Measurements from ENCODE around the gene ACER3.
A peak's percentile ranks its signal among the peaks of the same experiment; 100 is the strongest.

The ACER3 gene

DNA sequence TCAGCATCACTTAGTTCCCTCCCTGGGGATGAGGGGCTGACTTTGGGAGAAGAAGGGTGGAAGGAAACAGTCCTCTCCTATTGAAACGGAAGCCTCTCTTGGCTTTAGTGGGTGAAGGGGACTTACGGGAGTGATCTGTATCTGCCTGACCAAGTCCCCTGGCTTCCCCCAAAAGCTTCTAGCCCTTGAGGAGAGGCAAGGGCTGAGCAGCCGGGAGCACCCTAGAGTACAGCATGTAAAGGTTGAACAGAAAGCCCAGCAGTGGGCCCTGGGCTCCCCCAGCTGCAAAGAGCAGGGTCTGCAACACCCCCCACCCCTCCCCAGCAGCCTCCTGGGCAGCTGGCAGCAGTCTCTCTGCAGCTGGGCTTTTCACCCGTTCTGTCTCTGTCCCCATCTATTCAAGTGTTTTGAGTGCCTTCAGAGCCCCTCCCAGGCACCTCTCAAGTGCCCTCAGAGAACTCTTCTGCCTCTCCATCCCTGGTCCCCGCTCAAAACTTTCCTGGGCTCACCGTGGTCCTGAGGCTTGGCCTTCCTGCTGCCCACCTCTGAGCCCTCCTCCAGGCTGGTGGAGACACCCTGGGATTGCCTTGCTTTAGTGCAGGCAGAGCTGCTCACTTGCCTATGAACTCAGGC is 208.7 kb downstream of the ACER3 start:
- DNase-seq (ENCODE audit: low spot score) = peak; percentile 8
- TF ChIP-seq, protein P1, sequence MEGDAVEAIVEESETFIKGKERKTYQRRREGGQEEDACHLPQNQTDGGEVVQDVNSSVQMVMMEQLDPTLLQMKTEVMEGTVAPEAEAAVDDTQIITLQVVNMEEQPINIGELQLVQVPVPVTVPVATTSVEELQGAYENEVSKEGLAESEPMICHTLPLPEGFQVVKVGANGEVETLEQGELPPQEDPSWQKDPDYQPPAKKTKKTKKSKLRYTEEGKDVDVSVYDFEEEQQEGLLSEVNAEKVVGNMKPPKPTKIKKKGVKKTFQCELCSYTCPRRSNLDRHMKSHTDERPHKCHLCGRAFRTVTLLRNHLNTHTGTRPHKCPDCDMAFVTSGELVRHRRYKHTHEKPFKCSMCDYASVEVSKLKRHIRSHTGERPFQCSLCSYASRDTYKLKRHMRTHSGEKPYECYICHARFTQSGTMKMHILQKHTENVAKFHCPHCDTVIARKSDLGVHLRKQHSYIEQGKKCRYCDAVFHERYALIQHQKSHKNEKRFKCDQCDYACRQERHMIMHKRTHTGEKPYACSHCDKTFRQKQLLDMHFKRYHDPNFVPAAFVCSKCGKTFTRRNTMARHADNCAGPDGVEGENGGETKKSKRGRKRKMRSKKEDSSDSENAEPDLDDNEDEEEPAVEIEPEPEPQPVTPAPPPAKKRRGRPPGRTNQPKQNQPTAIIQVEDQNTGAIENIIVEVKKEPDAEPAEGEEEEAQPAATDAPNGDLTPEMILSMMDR (IDR thresholded peaks at IDR 0.05; ENCODE audit: extremely low read depth, missing control alignments) = no peak

- TF ChIP-seq, protein P1 (IDR thresholded peaks at IDR 0.05; ENCODE audit: extremely low read depth, missing control alignments) = no peak
- peak; percentile 4 for DNase-seq (ENCODE audit: low spot score)
These were observed 209.4 kb downstream of the ACER3 start for GRCh38 chr11:77069969-77070582.

DNA sequence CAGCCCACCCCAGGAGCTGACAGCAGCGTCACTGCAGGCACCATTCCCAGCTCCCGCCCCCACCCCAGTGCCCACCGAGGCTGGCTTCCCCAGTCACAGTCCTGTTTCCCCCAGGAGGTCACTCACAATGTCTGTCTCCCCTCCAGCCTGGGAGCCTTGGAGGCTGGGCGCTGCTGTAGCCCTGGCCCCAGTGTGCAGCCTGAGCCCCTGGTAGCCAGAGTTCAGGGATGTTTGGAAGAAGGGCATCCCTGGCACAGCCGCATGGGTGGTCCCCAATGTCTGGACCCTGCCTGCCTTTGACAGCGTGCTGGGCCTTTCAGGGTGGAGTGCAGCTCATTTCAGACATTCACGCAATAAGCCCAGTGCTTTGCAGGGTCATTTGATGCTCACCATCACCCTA is 210.4 kb downstream of the ACER3 start:
- TF ChIP-seq, protein P1 (IDR thresholded peaks at IDR 0.05; ENCODE audit: extremely low read depth, missing control alignments) = no peak

DNA sequence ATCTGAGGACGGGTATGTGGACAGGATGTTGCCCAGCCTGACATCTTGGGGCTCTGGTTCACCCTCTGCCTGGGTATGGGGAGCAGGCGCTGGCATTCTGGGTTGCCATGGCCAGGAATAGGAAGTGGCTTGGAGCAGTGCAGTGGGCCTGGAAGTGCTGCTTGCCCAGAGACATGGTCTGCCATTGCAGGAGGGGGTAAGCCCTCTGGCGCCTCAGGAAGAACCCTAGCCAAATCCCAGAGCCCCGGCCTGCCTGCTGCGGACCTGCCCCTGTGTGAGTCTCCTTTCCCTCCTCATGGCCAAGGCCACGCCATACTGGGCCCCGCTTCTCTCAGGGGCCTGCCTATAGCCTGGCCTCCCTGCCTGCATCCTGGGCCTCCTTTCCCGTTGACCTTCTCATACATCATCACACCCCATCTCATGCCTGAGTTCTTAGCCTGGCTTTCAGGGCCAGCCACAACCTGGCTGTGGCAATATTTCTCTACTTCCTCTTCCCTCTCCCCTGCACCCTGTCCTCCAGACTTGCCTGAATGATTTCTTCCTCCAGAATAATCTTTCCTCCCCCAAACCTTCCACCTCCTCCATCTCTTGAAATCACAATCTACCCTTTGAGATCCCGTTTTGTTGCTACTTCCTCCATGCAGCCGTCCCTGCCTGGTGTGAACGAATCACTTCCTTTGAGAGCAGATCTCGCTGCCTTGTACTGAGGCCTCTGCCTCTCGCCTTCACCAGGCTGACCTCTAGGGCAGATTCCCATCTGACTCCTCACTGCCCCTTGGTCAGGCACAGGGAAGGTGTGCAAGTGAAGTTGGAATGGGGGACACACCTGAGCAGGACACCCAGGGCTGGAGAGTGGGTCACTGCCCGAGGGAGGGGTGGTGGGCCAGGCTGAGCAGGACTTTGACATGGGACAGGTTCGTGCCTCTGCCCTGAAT is 211.2 kb downstream of the ACER3 start:
- DNase-seq (ENCODE audit: low spot score) = peak; percentile 14
- TF ChIP-seq, protein P1 (IDR thresholded peaks at IDR 0.05; ENCODE audit: extremely low read depth, missing control alignments) = no peak

More for the DNA sequence above, 210.4 kb downstream of the ACER3 start:
- peak; percentile 6 for DNase-seq (ENCODE audit: low spot score)

GRCh38 chr11:77072851-77073327 is 212.2 kb downstream of the ACER3 start:
- TF ChIP-seq, protein P1 (IDR thresholded peaks at IDR 0.05; ENCODE audit: extremely low read depth, missing control alignments) = no peak

GRCh38 chr11:77073328-77074001 is 212.7 kb downstream of the ACER3 start:
- peak; percentile 26 for DNase-seq (ENCODE audit: low spot score)
- TF ChIP-seq, protein P1 (IDR thresholded peaks at IDR 0.05; ENCODE audit: extremely low read depth, missing control alignments) = no peak

More at GRCh38 chr11:77072851-77073327, 212.2 kb downstream of the ACER3 start:
- DNase-seq (ENCODE audit: low spot score) = no peak

Data from GM20000 (cell line).